Fibroblast of pulmonary artery (primary cell): ENCODE measurements around the gene RGS9.
A peak's percentile ranks its signal among the peaks of the same experiment; 100 is the strongest.

Experiments used
- DNase-seq: peaks from one replicate; pipeline ENCODE4 v3.0.0-alpha.2; 2010; ENCODE audit warnings: low read depth
- H3K4me3 ChIP-seq: replicated peaks from 2 replicates; pipeline ENCODE4 v1.5.1; 2011; ENCODE audit warnings: low read depth, mild to moderate bottlenecking, control low read depth, low read length, moderate library complexity
- TF ChIP-seq, protein P1 (sequence below): IDR thresholded peaks from 2 replicates; pipeline ENCODE4 v1.5.1; 2011; ENCODE audit warnings: mild to moderate bottlenecking, control low read depth, low read length, inconsistent platforms; ENCODE audit errors: missing control alignments

The RGS9 gene

DNA sequence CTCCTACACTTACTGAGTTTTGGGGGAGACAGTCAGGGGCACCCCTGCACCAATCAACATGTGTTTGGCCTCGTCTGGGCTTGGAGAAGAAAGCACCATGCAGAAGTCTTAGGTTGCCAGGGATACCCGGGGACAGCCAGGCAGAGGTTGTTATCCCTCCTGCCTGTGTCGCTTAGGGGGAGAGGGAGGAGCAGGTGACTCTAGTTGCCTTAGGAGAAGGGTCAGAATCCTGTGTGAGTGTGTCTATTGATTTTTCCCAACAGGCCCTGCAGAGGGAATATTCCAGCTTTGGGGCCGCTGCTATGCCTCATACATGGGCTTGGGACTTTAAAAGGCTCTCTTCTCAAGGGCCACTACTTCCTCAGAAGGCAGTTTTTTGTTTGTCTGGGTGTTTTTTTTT is 89.1 kb downstream of the RGS9 start:
- TF ChIP-seq, protein P1, sequence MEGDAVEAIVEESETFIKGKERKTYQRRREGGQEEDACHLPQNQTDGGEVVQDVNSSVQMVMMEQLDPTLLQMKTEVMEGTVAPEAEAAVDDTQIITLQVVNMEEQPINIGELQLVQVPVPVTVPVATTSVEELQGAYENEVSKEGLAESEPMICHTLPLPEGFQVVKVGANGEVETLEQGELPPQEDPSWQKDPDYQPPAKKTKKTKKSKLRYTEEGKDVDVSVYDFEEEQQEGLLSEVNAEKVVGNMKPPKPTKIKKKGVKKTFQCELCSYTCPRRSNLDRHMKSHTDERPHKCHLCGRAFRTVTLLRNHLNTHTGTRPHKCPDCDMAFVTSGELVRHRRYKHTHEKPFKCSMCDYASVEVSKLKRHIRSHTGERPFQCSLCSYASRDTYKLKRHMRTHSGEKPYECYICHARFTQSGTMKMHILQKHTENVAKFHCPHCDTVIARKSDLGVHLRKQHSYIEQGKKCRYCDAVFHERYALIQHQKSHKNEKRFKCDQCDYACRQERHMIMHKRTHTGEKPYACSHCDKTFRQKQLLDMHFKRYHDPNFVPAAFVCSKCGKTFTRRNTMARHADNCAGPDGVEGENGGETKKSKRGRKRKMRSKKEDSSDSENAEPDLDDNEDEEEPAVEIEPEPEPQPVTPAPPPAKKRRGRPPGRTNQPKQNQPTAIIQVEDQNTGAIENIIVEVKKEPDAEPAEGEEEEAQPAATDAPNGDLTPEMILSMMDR: no peak
- no peak for DNase-seq
- H3K4me3 ChIP-seq: no peak overlapping the region

DNA sequence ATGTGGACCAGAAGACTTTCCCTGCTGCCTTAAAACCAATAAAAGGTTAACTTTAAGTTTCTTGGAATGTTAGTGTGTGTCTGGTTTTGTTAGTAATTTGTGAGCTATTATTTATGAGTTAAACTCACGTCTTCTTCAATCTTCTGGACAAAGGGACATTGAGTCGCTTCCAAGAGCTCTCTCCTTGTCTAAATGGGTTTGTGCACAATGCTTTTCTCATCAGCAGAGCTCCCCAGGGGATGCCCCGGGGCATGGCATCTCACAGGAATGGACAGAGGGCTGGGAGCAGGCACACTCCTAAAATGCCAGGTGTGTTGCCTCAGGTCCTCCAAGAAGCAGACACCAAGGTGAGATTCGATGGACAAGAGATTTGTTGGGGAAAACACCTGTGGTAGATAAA is 90.5 kb downstream of the RGS9 start:
- TF ChIP-seq, protein P1: no peak

DNA sequence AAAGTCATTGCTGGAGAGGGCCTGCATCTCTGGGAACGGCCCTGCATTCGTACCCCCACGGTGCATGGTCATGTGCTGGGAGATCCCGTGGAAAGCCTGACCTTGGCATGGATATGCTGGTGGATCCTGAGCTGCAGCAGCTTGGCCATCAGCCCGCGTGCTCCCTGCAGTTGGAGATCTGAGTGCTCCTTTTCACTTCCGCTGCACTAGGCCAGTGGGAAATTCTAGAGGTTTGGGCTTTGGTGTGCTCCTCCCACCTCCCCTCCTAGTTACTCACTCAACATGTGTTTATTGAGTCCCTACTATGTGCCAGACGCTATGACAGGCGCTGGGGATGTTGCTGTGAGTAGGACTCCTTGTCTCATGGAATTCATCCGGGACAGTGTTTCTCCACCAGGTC is 91.1 kb downstream of the RGS9 start:
- H3K4me3 ChIP-seq: no peak overlapping the region
- TF ChIP-seq, protein P1: no peak
- DNase-seq: no peak

More for the DNA sequence above, 90.5 kb downstream of the RGS9 start:
- no peak for DNase-seq
- H3K4me3 ChIP-seq: no peak overlapping the region

DNA sequence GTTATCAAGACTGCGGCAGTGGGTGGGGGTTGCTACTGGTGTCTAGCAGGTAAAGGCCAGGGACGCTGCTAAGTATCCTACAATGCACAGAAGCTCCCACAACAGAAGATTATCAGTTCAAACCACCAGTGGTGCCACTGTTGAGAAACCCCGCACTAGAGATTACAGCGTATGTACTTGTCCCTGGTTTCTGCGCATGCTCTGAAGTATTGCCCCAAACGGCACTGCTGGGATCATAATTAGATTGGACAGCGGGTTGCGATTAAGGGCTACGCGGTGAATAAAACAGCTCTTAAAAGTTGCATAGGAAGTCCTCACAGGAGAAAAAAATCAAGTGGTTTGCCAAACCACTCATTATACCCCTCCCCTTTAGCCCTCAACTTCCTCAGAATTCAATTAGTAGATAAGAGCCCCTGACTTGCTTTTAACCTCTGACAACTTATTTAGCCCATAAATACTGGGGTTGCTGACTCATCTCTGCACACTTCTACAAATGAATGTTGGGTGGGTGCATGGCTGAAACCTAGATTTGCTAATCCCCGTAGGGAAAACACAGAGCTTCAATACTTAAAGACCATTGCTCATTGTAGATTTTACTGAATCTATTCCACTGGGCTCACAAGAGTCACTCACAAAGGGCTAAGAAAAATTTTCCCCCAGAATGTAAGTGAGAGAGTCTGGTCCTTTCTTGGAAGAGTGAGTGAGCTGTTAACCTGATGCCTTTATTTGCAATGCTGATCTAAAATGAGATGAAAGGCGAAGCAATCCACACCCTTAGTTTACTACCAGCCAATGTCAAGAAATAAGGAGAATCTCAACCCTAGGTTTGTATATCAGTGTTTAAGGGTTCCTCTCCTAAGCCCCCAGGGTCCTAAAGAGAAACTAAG is 91.8 kb downstream of the RGS9 start:
- H3K4me3 ChIP-seq: no peak overlapping the region
- DNase-seq: peak; percentile 73
- TF ChIP-seq, protein P1: no peak

DNA sequence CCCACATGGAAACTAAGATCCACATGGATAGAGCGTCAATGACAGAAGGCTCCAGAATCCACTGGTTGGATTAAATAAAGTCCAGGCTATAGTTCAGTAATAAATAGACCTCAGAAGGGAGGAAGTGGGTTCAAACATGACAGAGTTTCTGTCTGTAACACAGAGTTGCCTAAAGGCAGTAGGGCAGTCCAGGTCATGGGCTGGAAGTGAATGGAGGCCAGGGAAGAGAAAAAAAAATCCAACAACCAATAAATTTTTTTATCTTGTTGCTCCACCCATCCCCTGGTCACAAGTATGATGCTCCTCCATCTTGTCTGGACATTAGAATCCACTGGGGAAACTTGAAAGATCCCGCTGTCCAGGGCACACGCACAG is 92.4 kb downstream of the RGS9 start:
- no peak for DNase-seq
- TF ChIP-seq, protein P1: no peak
- no peak overlapping the region for H3K4me3 ChIP-seq

DNA sequence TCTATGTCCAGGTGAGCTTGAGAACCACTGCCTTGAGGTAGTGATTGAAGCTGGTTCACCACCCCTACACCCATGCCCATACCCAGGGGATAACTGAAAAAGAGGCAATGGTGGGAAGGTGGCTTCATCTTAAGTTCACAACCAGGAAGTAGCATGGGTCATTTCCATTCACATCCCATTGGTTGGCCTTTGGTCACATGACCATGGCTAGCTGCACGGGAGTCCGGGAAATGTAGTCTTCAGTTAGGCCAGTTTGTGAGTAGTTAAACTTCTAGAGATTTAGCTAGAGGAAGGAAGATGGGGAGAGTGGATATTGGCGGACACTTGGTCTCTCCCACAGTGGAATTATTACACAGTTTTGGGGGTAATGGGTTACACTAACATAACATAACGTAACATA is 92.9 kb downstream of the RGS9 start:
- TF ChIP-seq, protein P1: no peak
- no peak overlapping the region for H3K4me3 ChIP-seq
- DNase-seq: no peak

DNA sequence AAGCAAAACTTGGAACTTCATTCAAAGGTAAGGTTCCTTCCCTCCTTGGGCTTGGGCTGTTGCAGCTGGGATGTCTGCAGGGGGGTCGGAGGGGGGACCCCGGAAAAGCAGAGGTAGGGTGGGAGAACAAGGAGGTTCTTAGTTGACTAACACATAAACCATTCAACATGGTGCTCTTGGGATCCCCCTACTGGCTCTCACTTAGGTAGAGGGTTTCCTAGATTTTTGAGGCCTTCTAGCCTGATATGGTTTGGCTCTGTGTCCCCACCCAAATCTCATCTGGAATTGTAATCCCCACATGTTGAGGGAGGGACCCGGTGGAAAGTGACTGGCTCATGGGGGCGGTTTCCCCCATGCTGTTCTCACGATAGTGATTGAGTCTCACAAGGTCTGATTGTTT is 93.9 kb downstream of the RGS9 start:
- no peak overlapping the region for H3K4me3 ChIP-seq
- TF ChIP-seq, protein P1: peak; percentile 24
- no peak for DNase-seq
